ENCODE data around the gene NTSR2. TPM values are rescaled to one million over a fixed set of nuclear protein-coding genes. Genes with fewer than 3 reads are reported as not detected.

Gene NTSR2
- total and polyA plus RNA-seq, 4 donors = not detected

GRCh38 chr2:11677136-11678055 is 7.4 kb upstream of the NTSR2 start:
- WGBS = 44% methylated on average over 27 of the region's 27 CpGs
- DNase-seq (ENCODE audit: low spot score) = no peak

GRCh38 chr2:11676640-11677039 is 6.6 kb upstream of the NTSR2 start:
- H3K36me3 ChIP-seq (ENCODE audit: control insufficient read depth in 4 of 4, insufficient read depth in 3 of 4, low read depth in 1 of 4, low read length in 3 of 4) = no peaks in the 10 kb centered on the region
- H3K27ac ChIP-seq (ENCODE audit: low read depth in 1 of 2, low read length in 2 of 2) = no peak overlapping the region
- H3K4me3 ChIP-seq (ENCODE audit: low read depth in 1 of 3, low read length in 3 of 3) = no peak overlapping the region
- peaks cover 0 to 6% (median 2%) of the 10 kb centered on the region in 4 donors for H3K27me3 ChIP-seq (ENCODE audit: control insufficient read depth in 4 of 4, insufficient read depth in 4 of 4, low read length in 3 of 4)
- H3K9ac ChIP-seq (ENCODE audit: low read depth in 1 of 2, low read length in 2 of 2) = no peak overlapping the region
- H3K9me3 ChIP-seq (ENCODE audit: control insufficient read depth in 4 of 4, low read length in 3 of 4) = no peaks in the 10 kb centered on the region
- TF ChIP-seq GABPA (IDR thresholded peaks at IDR 0.05 in 1 of 2, conservative IDR thresholded peaks at IDR 0.05 in 1 of 2) (no peak), EGR1 (IDR thresholded peaks at IDR 0.05; ENCODE audit: low read depth in 2 of 2) (no peak), TAF1 (conservative IDR thresholded peaks at IDR 0.05) (no peak), RXRA (IDR thresholded peaks at IDR 0.05) (no peak), NR2F2 (IDR thresholded peaks at IDR 0.05) (no peak), JUND (IDR thresholded peaks at IDR 0.05) (no peak), RAD21 (IDR thresholded peaks at IDR 0.05) (no peak), SP1 (IDR thresholded peaks at IDR 0.05) (no peak), YY1 (IDR thresholded peaks at IDR 0.05) (no peak)
- H3K4me1 ChIP-seq (ENCODE audit: control insufficient read depth in 4 of 4, insufficient read depth in 4 of 4, low read length in 3 of 4) = no peaks in the 10 kb centered on the region
- WGBS = 53% methylated on average over 11 of the region's 11 CpGs
- DNase-seq (ENCODE audit: low spot score) = no peak

More at GRCh38 chr2:11677136-11678055, 7.4 kb upstream of the NTSR2 start:
- Histone ChIP-seq H3K9me3 (ENCODE audit: control insufficient read depth in 4 of 4, low read length in 3 of 4) (no peaks in the 10 kb centered on the region), H3K27me3 (ENCODE audit: control insufficient read depth in 4 of 4, insufficient read depth in 4 of 4, low read length in 3 of 4) (peaks cover 0 to 6% (median 2%) of the 10 kb centered on the region in 4 donors), H3K27ac (ENCODE audit: low read depth in 1 of 2, low read length in 2 of 2) (no peak overlapping the region), H3K4me1 (ENCODE audit: control insufficient read depth in 4 of 4, insufficient read depth in 4 of 4, low read length in 3 of 4) (no peaks in the 10 kb centered on the region), H3K36me3 (ENCODE audit: control insufficient read depth in 4 of 4, insufficient read depth in 3 of 4, low read depth in 1 of 4, low read length in 3 of 4) (no peaks in the 10 kb centered on the region), H3K4me3 (ENCODE audit: low read depth in 1 of 3, low read length in 3 of 3) (no peak overlapping the region), H3K9ac (ENCODE audit: low read depth in 1 of 2, low read length in 2 of 2) (no peak overlapping the region)
- TF ChIP-seq HNF4G (IDR thresholded peaks at IDR 0.05) (no peak), EGR1 (IDR thresholded peaks at IDR 0.05; ENCODE audit: low read depth in 2 of 2) (no peak), SP1 (IDR thresholded peaks at IDR 0.05) (no peak)

- TF ChIP-seq NR2F2 (IDR thresholded peaks at IDR 0.05) = no peak
- no peak for TF ChIP-seq REST (IDR thresholded peaks at IDR 0.05)
- TF ChIP-seq ATF3 (IDR thresholded peaks at IDR 0.05) = no peak
- TF ChIP-seq HNF4G (IDR thresholded peaks at IDR 0.05) = no peak
- no peak for TF ChIP-seq CTCF (IDR thresholded peaks at IDR 0.05; ENCODE audit: low read depth, low read length, missing input control)
- TF ChIP-seq YY1 (IDR thresholded peaks at IDR 0.05) = no peak
- TF ChIP-seq FOXA2 (IDR thresholded peaks at IDR 0.05) = no peak
- TF ChIP-seq ZBTB33 (IDR thresholded peaks at IDR 0.05) = no peak
- TF ChIP-seq TAF1 (conservative IDR thresholded peaks at IDR 0.05) = no peak
- no peak for TF ChIP-seq RAD21 (IDR thresholded peaks at IDR 0.05)
- no peak for TF ChIP-seq GABPA (IDR thresholded peaks at IDR 0.05 in 1 of 2, conservative IDR thresholded peaks at IDR 0.05 in 1 of 2)
- no peak for TF ChIP-seq JUND (IDR thresholded peaks at IDR 0.05)
- TF ChIP-seq SP1 (IDR thresholded peaks at IDR 0.05) = no peak
- TF ChIP-seq MAX (IDR thresholded peaks at IDR 0.05) = no peak
- TF ChIP-seq EGR1 (IDR thresholded peaks at IDR 0.05; ENCODE audit: low read depth in 2 of 2) = no peak
- TF ChIP-seq HNF4A (conservative IDR thresholded peaks at IDR 0.05) = no peak
- TF ChIP-seq RXRA (IDR thresholded peaks at IDR 0.05) = no peak
- WGBS = 77% methylated on average over 3 of the region's 3 CpGs
- Histone ChIP-seq H3K4me3 (ENCODE audit: low read depth in 1 of 3, low read length in 3 of 3) (no peak overlapping the region), H3K27me3 (ENCODE audit: control insufficient read depth in 4 of 4, insufficient read depth in 4 of 4, low read length in 3 of 4) (peaks cover 0 to 7% (median 2%) of the 10 kb centered on the region in 4 donors), H3K9me3 (ENCODE audit: control insufficient read depth in 4 of 4, low read length in 3 of 4) (no peaks in the 10 kb centered on the region), H3K9ac (ENCODE audit: low read depth in 1 of 2, low read length in 2 of 2) (no peak overlapping the region), H3K27ac (ENCODE audit: low read depth in 1 of 2, low read length in 2 of 2) (no peak overlapping the region), H3K4me1 (ENCODE audit: control insufficient read depth in 4 of 4, insufficient read depth in 4 of 4, low read length in 3 of 4) (no peaks in the 10 kb centered on the region), H3K36me3 (ENCODE audit: control insufficient read depth in 4 of 4, insufficient read depth in 3 of 4, low read depth in 1 of 4, low read length in 3 of 4) (no peaks in the 10 kb centered on the region)
- DNase-seq (ENCODE audit: low spot score) = no peak
Measured at GRCh38 chr2:11675423-11676112, 5.6 kb upstream of the NTSR2 start.
